ENCODE data around the gene HOATZ.

- TF ChIP-seq EZH2 (IDR thresholded peaks at IDR 0.05; ENCODE audit: low read length) = no peak
- TF ChIP-seq, protein P1, sequence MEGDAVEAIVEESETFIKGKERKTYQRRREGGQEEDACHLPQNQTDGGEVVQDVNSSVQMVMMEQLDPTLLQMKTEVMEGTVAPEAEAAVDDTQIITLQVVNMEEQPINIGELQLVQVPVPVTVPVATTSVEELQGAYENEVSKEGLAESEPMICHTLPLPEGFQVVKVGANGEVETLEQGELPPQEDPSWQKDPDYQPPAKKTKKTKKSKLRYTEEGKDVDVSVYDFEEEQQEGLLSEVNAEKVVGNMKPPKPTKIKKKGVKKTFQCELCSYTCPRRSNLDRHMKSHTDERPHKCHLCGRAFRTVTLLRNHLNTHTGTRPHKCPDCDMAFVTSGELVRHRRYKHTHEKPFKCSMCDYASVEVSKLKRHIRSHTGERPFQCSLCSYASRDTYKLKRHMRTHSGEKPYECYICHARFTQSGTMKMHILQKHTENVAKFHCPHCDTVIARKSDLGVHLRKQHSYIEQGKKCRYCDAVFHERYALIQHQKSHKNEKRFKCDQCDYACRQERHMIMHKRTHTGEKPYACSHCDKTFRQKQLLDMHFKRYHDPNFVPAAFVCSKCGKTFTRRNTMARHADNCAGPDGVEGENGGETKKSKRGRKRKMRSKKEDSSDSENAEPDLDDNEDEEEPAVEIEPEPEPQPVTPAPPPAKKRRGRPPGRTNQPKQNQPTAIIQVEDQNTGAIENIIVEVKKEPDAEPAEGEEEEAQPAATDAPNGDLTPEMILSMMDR (optimal IDR thresholded peaks at IDR 0.05 in 1 of 3, IDR thresholded peaks at IDR 0.05 in 1 of 3, conservative IDR thresholded peaks at IDR 0.05 in 1 of 3; ENCODE audit: extremely low read depth in 1 of 3, insufficient read depth in 2 of 3, low read length in 3 of 3) = peak in 1 of 3 experiments; percentile 2
Measured at GRCh38 chr11:111566324-111566723, 51.7 kb downstream of the HOATZ start.
